ENCODE data around the gene GSK3A.

GRCh38 chr19:42276284-42276683 lies 33.9 kb upstream of the GSK3A start:
- no peak for TF ChIP-seq ARNTL (CRISPR knock-in tag; IDR thresholded peaks at IDR 0.05; ENCODE audit: borderline replicate concordance, low read depth)
- TF ChIP-seq ZFP30 (CRISPR knock-in tag; IDR thresholded peaks at IDR 0.05) = no peak
- TF ChIP-seq ZC3H10 (CRISPR knock-in tag; IDR thresholded peaks at IDR 0.05) = no peak
- TF ChIP-seq ZNF565 (CRISPR knock-in tag; conservative IDR thresholded peaks at IDR 0.05; ENCODE audit: low read depth) = no peak
- TF ChIP-seq, protein P1, sequence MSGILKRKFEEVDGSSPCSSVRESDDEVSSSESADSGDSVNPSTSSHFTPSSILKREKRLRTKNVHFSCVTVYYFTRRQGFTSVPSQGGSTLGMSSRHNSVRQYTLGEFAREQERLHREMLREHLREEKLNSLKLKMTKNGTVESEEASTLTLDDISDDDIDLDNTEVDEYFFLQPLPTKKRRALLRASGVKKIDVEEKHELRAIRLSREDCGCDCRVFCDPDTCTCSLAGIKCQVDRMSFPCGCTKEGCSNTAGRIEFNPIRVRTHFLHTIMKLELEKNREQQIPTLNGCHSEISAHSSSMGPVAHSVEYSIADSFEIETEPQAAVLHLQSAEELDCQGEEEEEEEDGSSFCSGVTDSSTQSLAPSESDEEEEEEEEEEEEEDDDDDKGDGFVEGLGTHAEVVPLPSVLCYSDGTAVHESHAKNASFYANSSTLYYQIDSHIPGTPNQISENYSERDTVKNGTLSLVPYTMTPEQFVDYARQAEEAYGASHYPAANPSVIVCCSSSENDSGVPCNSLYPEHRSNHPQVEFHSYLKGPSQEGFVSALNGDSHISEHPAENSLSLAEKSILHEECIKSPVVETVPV (CRISPR knock-in tag; IDR thresholded peaks at IDR 0.05) = no peak
- no peak for TF ChIP-seq OSR1 (CRISPR knock-in tag; IDR thresholded peaks at IDR 0.05)
- no peak for TF ChIP-seq ZFP3 (CRISPR knock-in tag; IDR thresholded peaks at IDR 0.05)
- no peak for TF ChIP-seq ISL1 (CRISPR knock-in tag; IDR thresholded peaks at IDR 0.05)
- TF ChIP-seq PATZ1 (CRISPR knock-in tag; IDR thresholded peaks at IDR 0.05; ENCODE audit: borderline replicate concordance) = no peak
- no peak for TF ChIP-seq ZNF70 (CRISPR knock-in tag; IDR thresholded peaks at IDR 0.05)
- TF ChIP-seq, protein P2, sequence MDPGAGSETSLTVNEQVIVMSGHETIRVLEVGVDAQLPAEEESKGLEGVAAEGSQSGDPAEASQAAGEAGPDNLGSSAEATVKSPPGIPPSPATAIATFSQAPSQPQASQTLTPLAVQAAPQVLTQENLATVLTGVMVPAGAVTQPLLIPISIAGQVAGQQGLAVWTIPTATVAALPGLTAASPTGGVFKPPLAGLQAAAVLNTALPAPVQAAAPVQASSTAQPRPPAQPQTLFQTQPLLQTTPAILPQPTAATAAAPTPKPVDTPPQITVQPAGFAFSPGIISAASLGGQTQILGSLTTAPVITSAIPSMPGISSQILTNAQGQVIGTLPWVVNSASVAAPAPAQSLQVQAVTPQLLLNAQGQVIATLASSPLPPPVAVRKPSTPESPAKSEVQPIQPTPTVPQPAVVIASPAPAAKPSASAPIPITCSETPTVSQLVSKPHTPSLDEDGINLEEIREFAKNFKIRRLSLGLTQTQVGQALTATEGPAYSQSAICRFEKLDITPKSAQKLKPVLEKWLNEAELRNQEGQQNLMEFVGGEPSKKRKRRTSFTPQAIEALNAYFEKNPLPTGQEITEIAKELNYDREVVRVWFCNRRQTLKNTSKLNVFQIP (CRISPR knock-in tag; IDR thresholded peaks at IDR 0.05; ENCODE audit: borderline replicate concordance, low read depth) = no peak
- TF ChIP-seq ZNF8 (CRISPR knock-in tag; IDR thresholded peaks at IDR 0.05) = no peak
